Fibroblast of villous mesenchyme (primary cell): ENCODE data around the gene COX7B2. TPM values are rescaled to one million over a fixed set of nuclear protein-coding genes. Genes with fewer than 3 reads are reported as not detected.

Experiments
- DNase-seq: peaks from one replicate; pipeline ENCODE4 v3.0.0-alpha.2; 2010; ENCODE audit warnings: low read depth
- H3K4me3 ChIP-seq: 2 replicates; pipeline ENCODE4 v1.5.1; 2011; ENCODE audit warnings: low read depth, mild to moderate bottlenecking, low read length
- total RNA-seq: library from RNA; depleted of rRNA; stranded (reverse); fragments of >200 nt; gene quantifications from 2 replicates; pipeline ENCODE4 v1.2.3, GENCODE V29; 2012
- TF ChIP-seq, protein P1 (sequence below): IDR thresholded peaks from 2 replicates; pipeline ENCODE4 v1.5.1; 2012; ENCODE audit warnings: low read depth, mild to moderate bottlenecking, low read length; ENCODE audit not compliant: insufficient read depth

The COX7B2 gene
- total RNA-seq, 1 donor, result not detected

DNA sequence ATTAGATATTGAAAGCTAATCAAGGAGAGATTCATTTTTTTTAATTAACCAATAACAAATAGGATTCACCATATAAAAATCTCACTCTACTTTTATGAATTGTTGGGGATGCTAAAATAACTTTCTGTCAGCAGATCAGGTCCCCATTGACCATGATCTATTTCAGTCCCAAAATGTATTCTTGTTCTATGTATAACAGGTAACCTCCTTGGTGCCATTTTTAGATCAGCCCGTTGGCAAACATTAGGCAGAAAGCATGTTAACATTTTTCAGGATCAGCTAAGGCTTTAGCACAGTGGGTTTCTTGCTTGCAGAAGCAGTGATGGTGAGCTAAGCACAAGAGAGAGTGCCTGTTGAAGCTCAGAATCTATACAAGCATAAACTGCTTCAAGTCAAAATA lies 40.8 kb upstream of the COX7B2 start:
- no peak for DNase-seq
- no peak overlapping the region for H3K4me3 ChIP-seq
- TF ChIP-seq, protein P1, sequence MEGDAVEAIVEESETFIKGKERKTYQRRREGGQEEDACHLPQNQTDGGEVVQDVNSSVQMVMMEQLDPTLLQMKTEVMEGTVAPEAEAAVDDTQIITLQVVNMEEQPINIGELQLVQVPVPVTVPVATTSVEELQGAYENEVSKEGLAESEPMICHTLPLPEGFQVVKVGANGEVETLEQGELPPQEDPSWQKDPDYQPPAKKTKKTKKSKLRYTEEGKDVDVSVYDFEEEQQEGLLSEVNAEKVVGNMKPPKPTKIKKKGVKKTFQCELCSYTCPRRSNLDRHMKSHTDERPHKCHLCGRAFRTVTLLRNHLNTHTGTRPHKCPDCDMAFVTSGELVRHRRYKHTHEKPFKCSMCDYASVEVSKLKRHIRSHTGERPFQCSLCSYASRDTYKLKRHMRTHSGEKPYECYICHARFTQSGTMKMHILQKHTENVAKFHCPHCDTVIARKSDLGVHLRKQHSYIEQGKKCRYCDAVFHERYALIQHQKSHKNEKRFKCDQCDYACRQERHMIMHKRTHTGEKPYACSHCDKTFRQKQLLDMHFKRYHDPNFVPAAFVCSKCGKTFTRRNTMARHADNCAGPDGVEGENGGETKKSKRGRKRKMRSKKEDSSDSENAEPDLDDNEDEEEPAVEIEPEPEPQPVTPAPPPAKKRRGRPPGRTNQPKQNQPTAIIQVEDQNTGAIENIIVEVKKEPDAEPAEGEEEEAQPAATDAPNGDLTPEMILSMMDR, result no peak

DNA sequence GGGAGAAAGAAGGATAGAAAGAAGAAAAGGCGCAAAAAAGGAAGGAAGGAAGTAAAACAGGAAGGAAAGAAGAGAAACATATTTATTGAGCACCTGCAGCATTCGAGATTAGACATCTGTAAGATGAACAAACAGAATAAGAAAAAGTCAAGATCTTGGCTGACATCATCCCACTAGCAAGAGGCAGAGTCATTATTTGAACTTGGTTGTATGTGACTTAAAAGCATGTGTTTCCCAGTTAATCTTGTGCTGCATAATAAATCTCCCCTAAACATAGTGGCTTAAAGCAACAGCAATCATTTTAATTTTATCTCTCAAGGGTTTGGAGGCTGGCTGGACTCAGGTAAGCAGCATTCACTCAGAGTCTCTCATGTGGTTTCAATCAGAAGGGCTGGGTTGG lies 38.5 kb upstream of the COX7B2 start:
- DNase-seq, result no peak

DNA sequence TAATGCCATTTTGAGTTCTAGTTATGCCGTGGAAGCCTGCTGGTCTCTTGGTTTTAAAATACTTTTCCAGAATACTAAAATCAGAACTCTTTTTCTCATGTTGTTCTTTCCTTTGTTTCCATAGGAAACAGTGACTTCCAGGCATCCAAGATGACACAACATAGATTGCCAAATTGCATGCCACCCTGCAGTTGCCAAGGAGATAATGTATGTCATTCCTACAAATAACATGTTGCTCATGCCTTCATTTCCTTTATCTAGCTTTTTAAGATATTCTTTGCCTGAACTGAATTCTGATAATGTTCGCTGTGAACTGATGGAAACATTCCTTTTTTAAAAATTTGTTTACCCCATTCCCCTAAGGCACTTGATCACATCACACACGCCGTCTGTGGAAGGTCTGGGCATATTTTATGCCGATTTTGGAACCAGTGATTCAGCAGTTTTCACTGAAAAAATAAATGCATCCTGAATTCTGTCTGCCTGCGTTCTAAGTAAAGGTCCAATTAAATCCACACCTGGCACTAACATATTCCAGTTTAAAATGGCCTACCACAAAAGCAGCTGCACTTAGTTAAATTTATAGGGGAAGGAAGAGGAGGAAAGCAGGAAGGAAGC lies 38.0 kb upstream of the COX7B2 start:
- no peak overlapping the region for H3K4me3 ChIP-seq
- TF ChIP-seq, protein P1, result no peak
- no peak for DNase-seq

More for the DNA sequence above, 38.5 kb upstream of the COX7B2 start:
- TF ChIP-seq, protein P1, result no peak
- no peak overlapping the region for H3K4me3 ChIP-seq

DNA sequence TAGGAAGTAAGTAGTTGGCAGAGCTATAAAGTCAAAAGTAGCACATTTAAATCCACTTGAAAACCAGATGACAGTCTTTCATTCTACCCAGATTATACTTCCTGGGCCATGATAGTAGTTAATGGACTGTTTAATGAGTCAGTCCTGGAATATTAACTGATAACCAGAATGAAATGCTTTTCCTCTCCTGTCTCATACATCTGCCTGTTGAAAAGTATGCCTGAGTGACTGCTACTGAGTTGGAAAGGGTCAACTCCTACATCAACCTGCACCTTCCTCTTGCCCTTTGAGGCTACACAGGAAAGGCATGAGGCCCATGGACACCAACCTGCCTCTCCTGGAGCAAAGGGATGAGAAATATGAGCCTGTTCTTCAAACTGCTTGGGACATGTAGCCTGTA lies 36.0 kb upstream of the COX7B2 start:
- H3K4me3 ChIP-seq, result no peak overlapping the region
- TF ChIP-seq, protein P1, result no peak

DNA sequence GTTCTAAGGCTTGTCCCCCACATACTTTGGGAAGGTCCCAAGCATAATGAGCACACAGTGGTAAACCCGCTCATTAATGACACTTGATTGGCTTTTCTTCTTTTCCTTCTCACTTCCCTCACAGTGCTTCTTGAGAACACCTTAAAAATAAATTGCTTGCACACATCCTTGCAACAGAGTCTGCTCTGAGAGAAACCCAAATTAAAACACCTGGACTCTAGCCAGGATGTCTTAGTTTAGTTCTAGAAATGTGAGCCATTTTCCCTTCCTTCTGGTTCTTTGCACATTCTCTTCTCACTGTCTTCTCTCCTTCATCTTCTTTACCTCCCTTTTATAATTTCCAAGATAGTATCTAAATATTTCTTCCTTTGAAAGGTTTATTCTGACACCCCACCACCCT lies 35.3 kb upstream of the COX7B2 start:
- no peak for DNase-seq
- TF ChIP-seq, protein P1, result no peak
- no peak overlapping the region for H3K4me3 ChIP-seq

More for the DNA sequence above, 36.0 kb upstream of the COX7B2 start:
- DNase-seq, result no peak

DNA sequence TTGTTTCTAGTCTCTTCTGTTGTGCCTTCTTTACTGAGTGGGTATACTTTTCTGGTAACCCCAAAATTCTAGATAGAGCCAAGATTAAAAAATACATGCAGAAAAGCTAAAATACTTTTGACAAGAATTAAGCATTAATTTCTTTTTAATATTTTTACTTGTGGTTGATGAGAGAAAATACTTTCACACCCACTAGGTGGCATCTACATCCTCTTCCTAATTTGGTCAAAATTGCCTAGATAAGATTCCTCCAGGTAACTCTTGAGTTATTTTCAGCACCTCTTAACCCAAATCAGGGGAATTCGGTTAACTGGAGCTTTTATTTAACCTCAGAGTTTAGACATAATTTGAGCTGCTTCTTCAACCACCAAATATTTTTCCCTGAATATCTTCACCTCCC lies 28.4 kb upstream of the COX7B2 start:
- no peak overlapping the region for H3K4me3 ChIP-seq
- TF ChIP-seq, protein P1, result no peak
- peak; percentile 1 for DNase-seq

DNA sequence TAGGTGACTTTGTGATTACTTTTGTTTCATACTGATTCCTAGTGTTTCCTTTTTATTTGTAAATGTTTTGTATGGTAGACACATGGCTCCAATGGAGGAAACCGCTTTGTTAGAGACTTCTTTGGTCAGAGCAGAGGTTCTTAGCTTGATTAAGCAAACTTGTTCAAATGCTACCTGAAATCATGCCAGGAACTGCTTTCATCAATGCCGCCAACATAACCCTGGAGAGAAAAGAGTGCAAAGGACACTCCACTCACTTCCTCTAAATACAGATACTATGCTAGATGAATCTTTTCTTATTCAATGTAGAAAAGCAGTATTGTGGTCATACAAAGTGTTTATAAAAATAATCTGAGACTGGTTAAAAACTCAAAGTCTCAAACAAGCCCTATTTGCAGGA lies 25.7 kb upstream of the COX7B2 start:
- no peak for DNase-seq
- TF ChIP-seq, protein P1, result no peak
- H3K4me3 ChIP-seq, result no peak overlapping the region
